Measurements from ENCODE around the gene FBXW7.

DNA sequence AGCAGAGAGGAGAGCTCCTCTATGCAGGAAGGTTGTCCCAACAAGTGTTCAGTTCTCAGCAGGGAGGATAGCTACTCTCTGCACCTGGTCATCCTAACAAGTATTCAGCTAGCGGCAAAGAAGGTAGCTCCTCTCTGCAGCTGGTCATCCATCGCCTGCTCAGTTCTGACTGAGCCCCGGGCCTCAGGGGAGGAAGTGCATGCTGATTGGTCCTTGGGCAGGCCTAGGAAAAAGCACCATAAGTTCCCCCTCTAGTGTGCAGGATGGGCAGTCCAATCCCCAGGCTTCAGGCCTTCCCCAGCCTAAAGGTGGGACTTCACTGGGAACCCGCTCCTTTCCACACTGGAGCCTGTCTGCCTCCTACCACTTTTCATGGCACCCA is 4.4 kb upstream of the FBXW7 start:
- no peak for TF ChIP-seq ZBTB7A (IDR thresholded peaks at IDR 0.05; ENCODE audit: low read depth)
- TF ChIP-seq EP300 (IDR thresholded peaks at IDR 0.05; ENCODE audit: borderline replicate concordance) = no peak
- TF ChIP-seq FOXM1 (IDR thresholded peaks at IDR 0.05; ENCODE audit: borderline replicate concordance, low read depth) = no peak
- TF ChIP-seq EGR1 (IDR thresholded peaks at IDR 0.05) = no peak
- TF ChIP-seq, protein P1, sequence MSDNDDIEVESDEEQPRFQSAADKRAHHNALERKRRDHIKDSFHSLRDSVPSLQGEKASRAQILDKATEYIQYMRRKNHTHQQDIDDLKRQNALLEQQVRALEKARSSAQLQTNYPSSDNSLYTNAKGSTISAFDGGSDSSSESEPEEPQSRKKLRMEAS (IDR thresholded peaks at IDR 0.05) = no peak
- TF ChIP-seq RAD21 (IDR thresholded peaks at IDR 0.05; ENCODE audit: low read depth) = no peak
- no peak for TF ChIP-seq TCF12 (IDR thresholded peaks at IDR 0.05; ENCODE audit: low read depth)
